HG03354 (cell line): ENCODE measurements around the gene SERGEF.
A peak's percentile ranks its signal among the peaks of the same experiment; 100 is the strongest.

Experiments used
- ATAC-seq: cut with Tn5 transposase; IDR thresholded peaks from one replicate; pipeline ENCODE4 v1.9.1; 2021; ENCODE audit warnings: mild to moderate bottlenecking; ENCODE audit not compliant: unreplicated experiment, poor library complexity, severe bottlenecking

Gene SERGEF

GRCh38 chr11:18012906-18013781 is at the start of gene SERGEF:
Gene SERGEF (minus strand): TSS chr11:18013047. CDS start chr11:18013010, 37 bp downstream.
- peak; percentile 88 for ATAC-seq

GRCh38 chr11:18061351-18061750 is 48.5 kb upstream of the SERGEF start:
- ATAC-seq: no peak

GRCh38 chr11:18056561-18057181 is 43.8 kb upstream of the SERGEF start:
- no peak for ATAC-seq

GRCh38 chr11:18054511-18055103 is 41.8 kb upstream of the SERGEF start:
- ATAC-seq: no peak

- no peak for ATAC-seq
Observed at GRCh38 chr11:18050848-18051247, 38.0 kb upstream of the SERGEF start.

- no peak for ATAC-seq
Observed at GRCh38 chr11:18046116-18046777, 33.4 kb upstream of the SERGEF start, which contains the start of gene TPH1. Gene TPH1 (minus strand): TSS chr11:18046269. CDS start chr11:18040762, 5,507 bp downstream.

- no peak for ATAC-seq
Observed at GRCh38 chr11:18036456-18036855, 23.6 kb upstream of the SERGEF start.

- ATAC-seq: no peak
Observed at GRCh38 chr11:18027475-18027874, 14.6 kb upstream of the SERGEF start.

- ATAC-seq: no peak
Observed at GRCh38 chr11:18022419-18022818, 9.6 kb upstream of the SERGEF start.

GRCh38 chr11:18019650-18020049 is 6.8 kb upstream of the SERGEF start:
- ATAC-seq: no peak

- no peak for ATAC-seq
Observed at GRCh38 chr11:18016789-18017188, 3.9 kb upstream of the SERGEF start.

GRCh38 chr11:18014876-18015275 is 2.0 kb upstream of the SERGEF start:
- no peak for ATAC-seq

- ATAC-seq: no peak
Observed at GRCh38 chr11:18013790-18014507, 1.1 kb upstream of the SERGEF start.

GRCh38 chr11:18012122-18012905 is 533 bp downstream of the SERGEF start:
- ATAC-seq: peak; percentile 16

GRCh38 chr11:18011633-18012032 is 1.2 kb downstream of the SERGEF start:
- no peak for ATAC-seq

GRCh38 chr11:18010977-18011586 is 1.8 kb downstream of the SERGEF start:
- no peak for ATAC-seq

GRCh38 chr11:18010121-18010670 is 2.7 kb downstream of the SERGEF start:
- ATAC-seq: no peak
